Esophagus squamous epithelium (tissue), 5 donors: ENCODE data around the gene SUGP1. TPM values are rescaled to one million over a fixed set of nuclear protein-coding genes. Genes with fewer than 3 reads are reported as not detected.

ENCODE experiments used
- DNase-seq: peaks from one replicate; lab custom pipeline; 2025; lab: John Stamatoyannopoulos, UW
- H3K27ac ChIP-seq, 4 donors: fragments of 200-600 bp; sonication (generic); one replicate each; pipeline ENCODE4 v1.5.1; 2016 to 2019; ENCODE audit warnings: mild to moderate bottlenecking in 1 of 4
- H3K27me3 ChIP-seq, 4 donors: fragments of 200-600 bp; sonication (generic); 1 replicate in 3 of 4; 2 replicates in 1 of 4; pipeline versions ENCODE4 v1.5.1 to v1.6.0; 2017 to 2021; ENCODE audit warnings: antibody characterized with exemption in 1 of 4
- H3K36me3 ChIP-seq, 3 donors: fragments of 200-600 bp; sonication (generic); one replicate each; pipeline ENCODE4 v1.5.1; 2016 to 2019
- H3K4me1 ChIP-seq, 3 donors: fragments of 200-600 bp; sonication (generic); one replicate each; pipeline ENCODE4 v1.5.1; 2017 to 2019
- H3K4me3 ChIP-seq, 4 donors: fragments of 200-600 bp; sonication (generic); 1 replicate in 3 of 4; 2 replicates in 1 of 4; pipeline ENCODE4 v1.5.1; 2016 to 2019; ENCODE audit warnings: mild to moderate bottlenecking in 2 of 4, moderate library complexity in 1 of 4
- H3K9me3 ChIP-seq, 3 donors: fragments of 200-600 bp; sonication (generic); one replicate each; pipeline ENCODE4 v1.5.1; 2016 to 2019
- POLR2A ChIP-seq, 4 donors: fragments of 450-650 bp; IDR thresholded peaks; one replicate each; pipeline ENCODE4 v1.6.1; 2017; ENCODE audit warnings: antibody characterized with exemption in 4 of 4, mild to moderate bottlenecking in 4 of 4, moderate library complexity in 3 of 4
- WGBS, 2 donors: methylation state at CpG; one replicate each; pipeline ENCODE4 v1.1.5; 2018; 5-methylcytosine and 5-hydroxymethylcytosine counted together
- intact Hi-C: fragments of 100-400 bp; cut with DNase I; formaldehyde crosslinking; loops from one replicate; pipeline ENCODE4 v1.15.0; 2022
- total RNA-seq, 4 donors: library from RNA; depleted of rRNA; stranded (reverse); fragments of >200 nt; gene quantifications; one replicate each; pipeline ENCODE4 v1.1.0, GENCODE V29; 2016
- TF ChIP-seq, protein P1 (sequence below), 6 experiments: fragments of 450-650 bp in 4 of 6; fragments of 200-600 bp in 2 of 6; sonication (generic) in 2 of 6; IDR thresholded peaks; one replicate each; pipeline ENCODE4 v1.5.1; 2016 to 2019; ENCODE audit warnings: antibody characterized with exemption in 6 of 6, mild to moderate bottlenecking in 4 of 6, moderate library complexity in 4 of 6
- donor health status: DM: yes; HTN: yes; CAD: no.

SUGP1 gene
- total RNA-seq, 4 donors from 2014 or later = 31.0 to 47.4 (median 32.3) TPM

DNA sequence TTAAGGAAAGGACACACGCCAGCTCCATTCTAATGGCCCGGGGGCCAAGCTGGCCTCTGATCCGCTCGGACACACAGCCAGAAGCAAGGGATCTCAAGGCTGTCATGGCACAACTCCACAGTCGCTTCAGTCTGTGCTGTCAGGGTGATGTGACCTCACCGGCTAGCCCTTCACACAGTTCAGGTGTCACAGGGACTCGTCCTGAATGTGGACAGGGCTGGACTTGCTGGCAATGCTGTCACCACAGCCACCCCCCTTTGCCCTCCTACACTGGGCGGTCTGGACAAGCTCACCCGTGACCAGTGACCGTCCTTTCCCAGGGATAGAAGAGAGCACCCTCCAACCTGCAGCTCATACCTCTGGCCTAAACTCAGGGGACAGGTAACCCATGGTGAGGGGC lies 15.2 kb downstream of the SUGP1 start:
- Histone ChIP-seq H3K27ac (no peak overlapping the region), H3K4me3 (no peak overlapping the region), H3K9me3 (no peaks in the 10 kb centered on the region), H3K27me3 (no peaks in the 10 kb centered on the region), H3K36me3 (peaks cover 35 to 100% (median 48%) of the 10 kb centered on the region in 3 donors), H3K4me1 (no peaks in the 10 kb centered on the region)
- TF ChIP-seq, protein P1, sequence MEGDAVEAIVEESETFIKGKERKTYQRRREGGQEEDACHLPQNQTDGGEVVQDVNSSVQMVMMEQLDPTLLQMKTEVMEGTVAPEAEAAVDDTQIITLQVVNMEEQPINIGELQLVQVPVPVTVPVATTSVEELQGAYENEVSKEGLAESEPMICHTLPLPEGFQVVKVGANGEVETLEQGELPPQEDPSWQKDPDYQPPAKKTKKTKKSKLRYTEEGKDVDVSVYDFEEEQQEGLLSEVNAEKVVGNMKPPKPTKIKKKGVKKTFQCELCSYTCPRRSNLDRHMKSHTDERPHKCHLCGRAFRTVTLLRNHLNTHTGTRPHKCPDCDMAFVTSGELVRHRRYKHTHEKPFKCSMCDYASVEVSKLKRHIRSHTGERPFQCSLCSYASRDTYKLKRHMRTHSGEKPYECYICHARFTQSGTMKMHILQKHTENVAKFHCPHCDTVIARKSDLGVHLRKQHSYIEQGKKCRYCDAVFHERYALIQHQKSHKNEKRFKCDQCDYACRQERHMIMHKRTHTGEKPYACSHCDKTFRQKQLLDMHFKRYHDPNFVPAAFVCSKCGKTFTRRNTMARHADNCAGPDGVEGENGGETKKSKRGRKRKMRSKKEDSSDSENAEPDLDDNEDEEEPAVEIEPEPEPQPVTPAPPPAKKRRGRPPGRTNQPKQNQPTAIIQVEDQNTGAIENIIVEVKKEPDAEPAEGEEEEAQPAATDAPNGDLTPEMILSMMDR (IDR thresholded peaks at IDR 0.05) = no peak
- TF ChIP-seq POLR2A (IDR thresholded peaks at IDR 0.05) = no peak
- 93 to 100% methylated on average over 4 to 5 of the region's 10 CpGs for WGBS, 2 donors
- intact Hi-C loops = no loop called here
- no peak for DNase-seq

DNA sequence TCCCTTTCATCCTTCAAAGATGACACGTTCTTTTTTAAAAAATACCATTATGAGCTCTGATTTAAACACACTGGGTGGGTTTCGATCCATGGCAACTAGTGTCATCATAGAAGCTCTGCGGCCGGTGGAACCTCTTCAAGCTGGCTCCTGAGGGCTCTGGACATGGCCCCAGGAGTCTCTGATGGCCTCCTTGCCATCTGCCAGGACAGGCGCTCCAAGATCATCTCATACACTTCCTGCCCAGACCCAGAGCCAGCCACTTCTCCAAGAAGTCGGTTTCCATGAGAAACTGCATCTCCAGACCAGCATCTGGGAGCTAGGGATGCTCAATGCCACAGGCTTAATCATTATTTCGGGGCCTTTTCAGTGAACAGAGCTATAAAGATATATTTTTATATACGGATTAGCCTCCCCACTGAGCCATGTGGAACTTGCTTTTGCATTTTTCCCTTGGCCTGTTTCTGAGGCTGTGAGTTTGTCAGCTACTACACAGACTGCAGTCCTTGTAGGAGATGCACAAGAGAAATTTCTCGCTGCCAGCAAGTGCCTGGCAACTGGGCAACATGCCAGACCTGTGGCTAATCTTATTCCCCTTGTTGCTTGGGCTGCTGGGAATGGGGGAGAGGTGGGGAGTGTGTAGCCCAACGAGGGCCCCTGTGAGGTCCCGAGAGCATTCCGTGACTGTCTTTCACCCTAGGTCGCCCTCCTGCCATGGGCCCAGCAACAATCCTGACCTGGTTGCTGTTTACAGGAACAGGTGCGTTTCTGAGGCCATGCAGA lies 15.9 kb downstream of the SUGP1 start:
- DNase-seq = no peak
- 87 to 94% methylated on average over 10 to 12 of the region's 14 CpGs for WGBS, 2 donors
- H3K27ac ChIP-seq = no peak overlapping the region
- H3K4me1 ChIP-seq = no peaks in the 10 kb centered on the region
- peaks cover 32 to 98% (median 46%) of the 10 kb centered on the region in 3 donors for H3K36me3 ChIP-seq
- TF ChIP-seq, protein P1 (IDR thresholded peaks at IDR 0.05) = no peak
- TF ChIP-seq POLR2A (IDR thresholded peaks at IDR 0.05) = no peak
- no peaks in the 10 kb centered on the region for H3K9me3 ChIP-seq
- H3K4me3 ChIP-seq = no peak overlapping the region
- no peaks in the 10 kb centered on the region for H3K27me3 ChIP-seq
- intact Hi-C loops = no loop called here

DNA sequence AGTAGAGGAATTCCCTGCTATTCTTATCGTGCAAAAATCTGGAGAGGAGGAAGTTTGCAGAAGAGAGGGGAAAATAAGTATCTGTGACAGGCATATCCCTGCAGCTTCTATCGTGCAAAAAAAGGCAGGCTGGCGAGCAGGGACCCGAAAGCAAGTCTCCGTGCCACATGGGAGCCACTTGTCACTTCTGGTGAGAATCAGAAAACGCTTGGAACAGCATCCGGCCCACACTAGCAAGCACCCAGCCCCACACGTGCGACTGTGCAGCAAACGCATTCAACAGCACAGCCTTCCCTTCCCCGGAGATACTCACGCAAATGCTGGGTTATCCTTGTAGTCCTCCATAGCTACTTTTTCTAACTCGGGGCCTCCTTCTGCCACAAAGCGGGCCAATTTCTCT lies 16.9 kb downstream of the SUGP1 start:
- Histone ChIP-seq H3K36me3 (peaks cover 29 to 94% (median 39%) of the 10 kb centered on the region in 3 donors), H3K9me3 (no peaks in the 10 kb centered on the region), H3K4me1 (no peaks in the 10 kb centered on the region), H3K27ac (no peak overlapping the region), H3K4me3 (no peak overlapping the region), H3K27me3 (no peaks in the 10 kb centered on the region)
- no peak for TF ChIP-seq POLR2A (IDR thresholded peaks at IDR 0.05)
- TF ChIP-seq, protein P1 (IDR thresholded peaks at IDR 0.05) = no peak
- DNase-seq = no peak
- 88 to 96% methylated on average over 11 to 12 of the region's 14 CpGs for WGBS, 2 donors
- intact Hi-C loops = no loop called here

DNA sequence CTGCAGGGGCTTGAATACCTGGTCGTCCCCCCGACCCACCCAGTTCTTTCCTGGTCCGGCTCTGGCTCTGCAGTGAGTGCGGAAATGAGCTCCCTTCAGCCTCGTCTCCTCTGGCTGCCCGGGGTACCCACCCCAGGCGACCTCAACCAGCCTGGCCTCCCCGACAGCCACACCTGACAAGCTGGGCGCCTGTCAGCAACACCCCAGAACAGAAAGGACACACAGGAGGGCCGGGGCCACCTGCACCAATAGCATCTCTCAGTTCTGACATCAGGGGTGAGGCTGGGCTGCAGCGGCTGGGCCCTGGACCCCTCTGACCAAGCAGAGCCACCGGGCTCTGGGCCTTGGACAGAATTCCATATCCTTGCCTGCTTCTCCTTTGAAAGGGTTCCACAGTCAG lies 19.7 kb downstream of the SUGP1 start:
- DNase-seq = no peak
- no peak overlapping the region for H3K27ac ChIP-seq
- intact Hi-C loops = no loop called here
- H3K9me3 ChIP-seq = no peaks in the 10 kb centered on the region
- 93 to 100% methylated on average over 1 to 3 of the region's 12 CpGs for WGBS, 2 donors
- no peaks in the 10 kb centered on the region for H3K4me1 ChIP-seq
- peaks cover 22 to 91% (median 28%) of the 10 kb centered on the region in 3 donors for H3K36me3 ChIP-seq
- H3K27me3 ChIP-seq = no peaks in the 10 kb centered on the region
- TF ChIP-seq, protein P1 (IDR thresholded peaks at IDR 0.05) = no peak
- TF ChIP-seq POLR2A (IDR thresholded peaks at IDR 0.05) = no peak
- H3K4me3 ChIP-seq = no peak overlapping the region

DNA sequence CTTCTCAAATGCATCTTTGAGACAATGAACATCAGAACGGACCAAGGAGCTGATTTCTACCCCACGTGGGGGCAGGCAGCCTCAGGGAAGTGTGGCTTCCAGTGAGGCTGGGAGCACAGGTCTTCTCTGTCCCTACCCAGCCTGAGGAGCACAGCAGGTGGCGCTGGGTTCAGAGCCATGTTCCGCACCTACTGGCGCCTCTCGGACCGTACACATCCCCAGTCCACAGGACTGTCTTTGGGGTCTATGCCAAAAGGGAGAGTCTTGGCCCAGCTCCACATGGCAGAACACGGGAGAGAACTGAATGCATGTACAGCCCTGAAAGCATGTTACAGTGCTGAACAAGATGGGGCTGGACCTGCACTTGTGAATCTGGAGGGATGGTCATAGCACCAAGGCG lies 22.6 kb downstream of the SUGP1 start:
- no peaks in the 10 kb centered on the region for H3K27me3 ChIP-seq
- intact Hi-C loops = no loop called here
- H3K9me3 ChIP-seq = no peaks in the 10 kb centered on the region
- no peaks in the 10 kb centered on the region for H3K4me1 ChIP-seq
- DNase-seq = no peak
- TF ChIP-seq, protein P1 (IDR thresholded peaks at IDR 0.05) = no peak
- no peak for TF ChIP-seq POLR2A (IDR thresholded peaks at IDR 0.05)
- H3K36me3 ChIP-seq = peaks cover 24 to 91% (median 34%) of the 10 kb centered on the region in 3 donors
- WGBS, 2 donors = 38 to 69% methylated on average over 2 to 3 of the region's 9 CpGs
- no peak overlapping the region for H3K4me3 ChIP-seq
- no peak overlapping the region for H3K27ac ChIP-seq
